Measurements from ENCODE around the gene NAA60. TPM values are rescaled to one million over a fixed set of nuclear protein-coding genes. Genes with fewer than 3 reads are reported as not detected.

The NAA60 gene
- total and polyA plus RNA-seq, 9 of the 15 experiments (the other 6 are each of a cell fraction or from before 2014, with no cell fraction given): 2.1 to 49.4 (median 10.3) TPM

- Histone ChIP-seq H3K4me3 (peak overlapping the region; percentile 89), H4K20me1 (replicated peaks; ENCODE audit: control insufficient read depth, insufficient read depth, low read length) (no peaks in the 10 kb centered on the region), H3K79me2 (ENCODE audit: control insufficient read depth, insufficient read depth, low read length) (peaks cover 57% of the 10 kb centered on the region), H3K36me3 (ENCODE audit: control insufficient read depth, insufficient read depth, low read length) (peaks cover 51% of the 10 kb centered on the region), H3K9ac (ENCODE audit: insufficient read depth in 1 of 2, low read depth in 2 of 2, low read length in 2 of 2) (peak overlapping the region; percentile 86 to 93), H2AFZ (ENCODE audit: low read depth, low read length) (peak overlapping the region; percentile 86), H3K27me3 (ENCODE audit: control insufficient read depth in 2 of 2, insufficient read depth in 2 of 2, low read length in 2 of 2) (no peaks in the 10 kb centered on the region), H3K9me3 (replicated peaks; ENCODE audit: control insufficient read depth, insufficient read depth, low read depth, low read length) (peaks cover 13% of the 10 kb centered on the region; the same call in 1 of the 2 replicates), H3K4me1 (replicated peaks in 1 of 2; ENCODE audit: control insufficient read depth in 2 of 2, insufficient read depth in 2 of 2, low read length in 2 of 2) (peaks cover 2 to 16% of the 10 kb centered on the region in 2 experiments; a peak in 4 of 5 replicates), H3K27ac (ENCODE audit: extremely low read depth, low read depth, low read length) (peak overlapping the region; percentile 53), H3K4me2 (ENCODE audit: insufficient read depth, low read length) (peak overlapping the region; percentile 75), H3K9me1 (ENCODE audit: control insufficient read depth, insufficient read depth, low read length) (no peaks in the 10 kb centered on the region)
- ChIA-PET POLR2A (interaction anchor here (0.6 to 2.5 kb wide), 9 partner anchors 8 to 118 kb away, joined by 3 to 15 read pairs (median 5); partner anchors contain the start of genes TIGD7, ZNF263 and ZNF75A), CTCF (ENCODE audit: low intra/inter-chr PET ratio) (no interaction called here)
- DNase-seq (ENCODE audit: extremely low read depth in 1 of 4, low spot score in 3 of 4): peak; percentile 50 to 68 (median 52)
- intact Hi-C loops (cut with micrococcal nuclease): loop anchor here (2.0 to 10.0 kb wide), 2 partner anchors 57 to 97 kb away; partner anchors contain the start of genes TIGD7 and ZNF75A
- TF ChIP-seq MLX (CRISPR knock-in tag; conservative IDR thresholded peaks at IDR 0.05) (no peak), YY1 (IDR thresholded peaks at IDR 0.05; ENCODE audit: borderline replicate concordance in 1 of 3, control insufficient read depth in 1 of 3, extremely low read depth in 1 of 3, insufficient read depth in 3 of 3, insufficient read length in 1 of 3, insufficient replicate concordance in 2 of 3, low read depth in 1 of 3, low read length in 2 of 3) (peak in 1 of 3 experiments; percentile 54), CREBBP (IDR thresholded peaks at IDR 0.05; ENCODE audit: low read depth, low read length) (no peak), ZNF282 (CRISPR knock-in tag; IDR thresholded peaks at IDR 0.05) (no peak), ZNF785 (CRISPR knock-in tag; IDR thresholded peaks at IDR 0.05) (no peak), RBM22 (IDR thresholded peaks at IDR 0.05; ENCODE audit: low read depth, low read length, poor library complexity, severe bottlenecking) (no peak), EZH2 (IDR thresholded peaks at IDR 0.05; ENCODE audit: borderline replicate concordance, low read depth, low read length) (no peak), UBTF (IDR thresholded peaks at IDR 0.05; ENCODE audit: borderline replicate concordance in 1 of 2, low read depth in 2 of 2, low read length in 2 of 2) (peak in 1 of 2 experiments; percentile 42; a peak in 1 of 4 replicates), SMARCA4 (IDR thresholded peaks at IDR 0.05) (no peak), E2F6 (IDR thresholded peaks at IDR 0.05; ENCODE audit: borderline replicate concordance in 1 of 2, extremely low read depth in 1 of 2, insufficient read depth in 1 of 2, insufficient read length in 1 of 2, low read depth in 1 of 2, low read length in 1 of 2, poor library complexity in 1 of 2, severe bottlenecking in 1 of 2) (peak in 1 of 2 experiments; percentile 9), MAFG (tag; conservative IDR thresholded peaks at IDR 0.05) (no peak), GABPA (tag; conservative IDR thresholded peaks at IDR 0.05; ENCODE audit: low read depth) (no peak), ZNF3 (CRISPR knock-in tag; IDR thresholded peaks at IDR 0.05) (no peak), ILF3 (IDR thresholded peaks at IDR 0.05; ENCODE audit: borderline replicate concordance) (no peak), L3MBTL2 (IDR thresholded peaks at IDR 0.05) (no peak), EHMT2 (IDR thresholded peaks at IDR 0.05) (0 out of 2 replicates have a peak, but pooled peaks have one; percentile 37)
- ATAC-seq: no peak
- WGBS (ENCODE audit: insufficient coverage, low coverage, missing lambda C conversion rate): 8% methylated on average over 17 of the region's 17 CpGs
- no peak for FAIRE-seq
- TSS peak; percentile 60 for BruUV-seq (replicated peaks)
- in situ Hi-C loops (cut with MboI): no loop called here
Observed at GRCh38 chr16:3401719-3402397, 41.6 kb upstream of the NAA60 start.
